Mesenchymal stem cell (in vitro differentiated cells and primary cell): Measurements from ENCODE around the gene FRZB.
A peak's percentile ranks its signal among the peaks of the same experiment; 100 is the strongest.

Experiments
- DNase-seq: peaks from one replicate; pipeline ENCODE4 v3.0.0-alpha.2; 2013
- H2AFZ ChIP-seq: one replicate; pipeline ENCODE4 v1.6.1; 2013; ENCODE audit warnings: low read depth, mild to moderate bottlenecking, control low read depth, inconsistent platforms, low read length, moderate library complexity
- H2AK5ac ChIP-seq: 2 replicates; pipeline ENCODE4 v1.6.1; 2013; ENCODE audit warnings: low read length, moderate library complexity, mild to moderate bottlenecking, inconsistent platforms; ENCODE audit not compliant: severe bottlenecking
- H2BK120ac ChIP-seq: one replicate; pipeline ENCODE4 v1.6.1; 2013; ENCODE audit warnings: low read depth, mild to moderate bottlenecking, inconsistent platforms, low read length, moderate library complexity
- H2BK12ac ChIP-seq, 2 experiments: one replicate each; pipeline ENCODE4 v1.6.1; 2013; ENCODE audit warnings: inconsistent platforms in 2 of 2, low read length in 2 of 2, mild to moderate bottlenecking in 2 of 2, moderate library complexity in 2 of 2, control low read depth in 1 of 2
- H2BK15ac ChIP-seq: one replicate; pipeline ENCODE4 v1.6.1; 2013; ENCODE audit warnings: mild to moderate bottlenecking, low read depth, inconsistent platforms; ENCODE audit not compliant: poor library complexity, severe bottlenecking
- H2BK5ac ChIP-seq: 2 replicates; pipeline ENCODE4 v1.6.1; 2013; ENCODE audit warnings: low read depth, mild to moderate bottlenecking, low read length, control low read depth, inconsistent platforms; ENCODE audit not compliant: poor library complexity, severe bottlenecking
- H3K14ac ChIP-seq, 2 experiments: one replicate each; pipeline ENCODE4 v1.6.1; 2013; ENCODE audit warnings: inconsistent platforms in 2 of 2, low read length in 2 of 2, control low read depth in 1 of 2, mild to moderate bottlenecking in 1 of 2, moderate library complexity in 1 of 2
- H3K18ac ChIP-seq, 2 experiments: one replicate each; pipeline ENCODE4 v1.6.1; 2013; ENCODE audit warnings: inconsistent platforms in 2 of 2, low read length in 2 of 2, control low read depth in 1 of 2, low read depth in 1 of 2, mild to moderate bottlenecking in 1 of 2
- H3K23ac ChIP-seq, 2 experiments: one replicate each; pipeline ENCODE4 v1.6.1; 2013; ENCODE audit warnings: inconsistent platforms in 2 of 2, low read length in 2 of 2, mild to moderate bottlenecking in 2 of 2, moderate library complexity in 2 of 2, control low read depth in 1 of 2
- H3K27ac ChIP-seq: 2 replicates; pipeline ENCODE4 v1.5.1; 2013; ENCODE audit warnings: mild to moderate bottlenecking, moderate library complexity, low read length, control low read depth, inconsistent platforms; ENCODE audit not compliant: poor library complexity, severe bottlenecking
- H3K27me3 ChIP-seq, 2 experiments: 2 replicates each; pipeline versions ENCODE4 v1.6.1 to v1.7.0; 2013; ENCODE audit warnings: low read length in 2 of 2, mild to moderate bottlenecking in 2 of 2, moderate library complexity in 2 of 2, control low read depth in 1 of 2, inconsistent platforms in 1 of 2; ENCODE audit not compliant: control insufficient read depth in 1 of 2, insufficient read depth in 1 of 2
- H3K36me3 ChIP-seq, 2 experiments: 2 replicates each; pipeline versions ENCODE4 v1.6.1 to v1.7.0; 2013; ENCODE audit warnings: low read length in 2 of 2, control low read depth in 1 of 2, inconsistent platforms in 1 of 2, low read depth in 1 of 2, mild to moderate bottlenecking in 1 of 2; ENCODE audit not compliant: insufficient read depth in 2 of 2, control insufficient read depth in 1 of 2
- H3K4ac ChIP-seq, 2 experiments: one replicate each; pipeline ENCODE4 v1.6.1; 2013; ENCODE audit warnings: inconsistent platforms in 2 of 2, low read length in 2 of 2, mild to moderate bottlenecking in 2 of 2, moderate library complexity in 2 of 2, control low read depth in 1 of 2, low read depth in 1 of 2
- H3K4me1 ChIP-seq: 2 replicates; pipeline ENCODE4 v1.6.1; 2013; ENCODE audit warnings: low read depth, low read length, control low read depth; ENCODE audit not compliant: control insufficient read depth, insufficient read depth
- H3K4me2 ChIP-seq: 2 replicates; pipeline ENCODE4 v1.6.1; 2013; ENCODE audit warnings: low read length, mild to moderate bottlenecking, inconsistent platforms; ENCODE audit not compliant: poor library complexity, severe bottlenecking
- H3K4me3 ChIP-seq, 2 experiments: 2 replicates each; pipeline versions ENCODE4 v1.5.1 to v1.7.0; 2013; ENCODE audit warnings: low read length in 2 of 2, mild to moderate bottlenecking in 2 of 2, control low read depth in 1 of 2, low read depth in 1 of 2; ENCODE audit not compliant: insufficient read depth in 1 of 2
- H3K79me1 ChIP-seq: replicated peaks from 2 replicates; pipeline ENCODE4 v1.6.1; 2013; ENCODE audit warnings: mild to moderate bottlenecking, control low read depth, low read length, inconsistent platforms; ENCODE audit not compliant: poor library complexity, severe bottlenecking
- H3K9ac ChIP-seq: 2 replicates; pipeline ENCODE4 v1.7.0; 2013; ENCODE audit warnings: mild to moderate bottlenecking, low read length, moderate library complexity
- H3K9me3 ChIP-seq: 2 replicates; pipeline ENCODE4 v1.7.0; 2013; ENCODE audit warnings: mild to moderate bottlenecking, low read length; ENCODE audit not compliant: control insufficient read depth
- H4K8ac ChIP-seq: one replicate; pipeline ENCODE4 v1.6.1; 2013; ENCODE audit warnings: inconsistent platforms, mild to moderate bottlenecking, low read length, moderate library complexity
- H4K91ac ChIP-seq: one replicate; pipeline ENCODE4 v1.6.1; 2013; ENCODE audit warnings: mild to moderate bottlenecking, low read length, inconsistent platforms
- WGBS: methylation state at CpG from one replicate; pipeline ENCODE4 v1.1.7; 2013; ENCODE audit warnings: mixed read lengths; 5-methylcytosine and 5-hydroxymethylcytosine counted together

Gene FRZB

DNA sequence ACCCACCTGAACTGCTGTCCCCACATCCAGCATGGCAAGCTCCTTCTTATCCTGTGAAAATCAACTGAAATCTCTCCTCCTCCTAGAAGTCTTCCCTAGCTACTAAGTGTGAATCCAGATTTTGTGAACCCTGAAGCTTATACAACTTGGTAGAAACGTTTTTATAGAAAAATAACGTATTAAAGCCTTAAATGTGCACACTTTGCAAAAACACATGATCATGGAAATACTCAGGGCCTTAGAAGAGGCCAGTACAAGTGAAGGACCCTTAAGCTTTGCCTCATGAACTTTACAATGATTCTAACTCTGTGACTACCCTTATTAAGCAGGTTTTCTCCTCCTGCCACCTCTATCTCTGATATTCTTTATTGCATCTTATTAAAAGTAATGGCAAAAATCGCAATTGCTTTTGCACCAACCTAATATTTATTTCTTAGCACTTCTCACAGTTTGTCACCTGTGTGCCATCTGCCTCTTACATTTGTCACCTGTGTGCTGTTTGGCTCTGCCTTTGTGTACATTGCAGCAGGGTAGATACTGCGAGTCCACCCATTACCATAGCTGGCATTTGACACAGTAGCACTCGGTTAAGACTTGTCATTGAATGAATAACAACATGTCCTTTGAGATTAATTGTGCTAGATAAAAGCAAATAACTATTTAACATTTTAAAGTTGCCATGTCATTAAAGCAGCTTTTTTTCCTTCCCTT, 42.2 kb downstream of the FRZB start:
- Histone ChIP-seq H3K27ac (no peak overlapping the region), H3K36me3 (no peaks in the 10 kb centered on the region), H3K4me2 (no peak overlapping the region), H2BK12ac (peak overlapping the region in 1 of 2 experiments; percentile 39), H4K91ac (no peak overlapping the region), H2BK120ac (no peak overlapping the region), H3K23ac (no peak overlapping the region), H2BK15ac (no peak overlapping the region), H2AFZ (no peak overlapping the region), H3K9me3 (no peaks in the 10 kb centered on the region), H2BK5ac (no peak overlapping the region), H3K9ac (no peak overlapping the region), H3K27me3 (no peaks in the 10 kb centered on the region), H3K79me1 (no peaks in the 10 kb centered on the region), H3K4me3 (no peak overlapping the region), H2AK5ac (no peak overlapping the region), H4K8ac (no peak overlapping the region), H3K14ac (no peak overlapping the region), H3K4ac (no peak overlapping the region), H3K18ac (no peak overlapping the region), H3K4me1 (no peaks in the 10 kb centered on the region)
- 84% methylated on average over 4 of the region's 5 CpGs for WGBS
- no peak for DNase-seq

DNA sequence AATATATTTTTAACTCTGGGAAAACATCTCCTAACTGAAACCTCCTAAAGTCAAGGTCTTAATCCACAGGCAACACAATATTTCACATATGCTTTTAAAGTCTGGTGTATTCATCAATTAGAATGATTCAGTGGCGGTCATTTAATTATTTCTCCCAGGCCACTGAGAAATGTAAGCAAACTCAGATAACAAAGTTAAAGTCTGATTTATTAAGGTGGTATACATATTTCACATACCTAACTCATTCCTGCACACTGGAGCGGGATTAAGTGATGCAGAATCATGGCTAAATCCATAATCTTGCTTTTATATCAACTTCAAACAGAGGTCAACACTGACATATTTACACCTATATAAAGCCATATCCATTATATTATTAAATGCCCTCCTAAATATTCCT, 43.7 kb downstream of the FRZB start:
- Histone ChIP-seq H2BK5ac (no peak overlapping the region), H3K18ac (no peak overlapping the region), H2AK5ac (no peak overlapping the region), H3K9ac (no peak overlapping the region), H2BK12ac (no peak overlapping the region), H2BK15ac (no peak overlapping the region), H3K14ac (no peak overlapping the region), H3K79me1 (no peaks in the 10 kb centered on the region), H3K27me3 (no peaks in the 10 kb centered on the region), H2AFZ (no peak overlapping the region), H3K23ac (no peak overlapping the region), H3K4me2 (no peak overlapping the region), H3K9me3 (no peaks in the 10 kb centered on the region), H3K4ac (no peak overlapping the region), H3K4me1 (no peaks in the 10 kb centered on the region), H4K8ac (no peak overlapping the region), H4K91ac (no peak overlapping the region), H2BK120ac (no peak overlapping the region), H3K27ac (no peak overlapping the region), H3K36me3 (no peaks in the 10 kb centered on the region), H3K4me3 (no peak overlapping the region)
- 89% methylated on average over 1 of the region's 2 CpGs for WGBS
- DNase-seq: no peak

DNA sequence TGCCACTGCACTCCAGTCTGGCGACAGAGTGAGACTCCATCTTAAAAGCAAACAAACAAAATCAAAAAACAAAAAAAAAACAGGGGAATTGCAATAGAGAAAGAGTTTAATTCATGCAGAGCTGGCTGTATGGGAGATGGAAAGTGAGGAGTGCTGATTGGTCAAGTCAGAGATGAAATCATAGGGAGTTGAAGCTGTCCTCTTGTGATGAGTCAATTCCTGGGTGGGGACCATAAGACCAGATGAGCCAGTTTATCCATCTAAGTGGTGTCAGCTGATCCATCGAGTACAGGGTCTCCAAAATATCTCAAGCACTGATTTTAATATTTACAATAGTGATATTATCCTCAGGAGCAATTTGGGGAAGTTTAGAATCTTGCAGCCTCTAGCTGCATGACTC, 45.3 kb downstream of the FRZB start:
- WGBS: no CpG with 5 or more reads among the region's 2 CpGs
- no peaks in the 10 kb centered on the region for H3K36me3 ChIP-seq
- H4K8ac ChIP-seq: no peak overlapping the region
- no peak overlapping the region for H2BK120ac ChIP-seq
- no peak overlapping the region for H3K18ac ChIP-seq
- no peak overlapping the region for H3K4me2 ChIP-seq
- H2AK5ac ChIP-seq: no peak overlapping the region
- no peak for DNase-seq
- H3K9ac ChIP-seq: no peak overlapping the region
- H3K23ac ChIP-seq: no peak overlapping the region
- H3K4me3 ChIP-seq: no peak overlapping the region
- H2AFZ ChIP-seq: no peak overlapping the region
- H4K91ac ChIP-seq: no peak overlapping the region
- no peaks in the 10 kb centered on the region for H3K79me1 ChIP-seq
- no peak overlapping the region for H2BK15ac ChIP-seq
- no peak overlapping the region for H3K27ac ChIP-seq
- no peak overlapping the region for H3K4ac ChIP-seq
- H3K9me3 ChIP-seq: no peaks in the 10 kb centered on the region
- no peaks in the 10 kb centered on the region for H3K4me1 ChIP-seq
- H2BK12ac ChIP-seq: no peak overlapping the region
- H2BK5ac ChIP-seq: no peak overlapping the region
- H3K14ac ChIP-seq: no peak overlapping the region
- no peaks in the 10 kb centered on the region for H3K27me3 ChIP-seq

DNA sequence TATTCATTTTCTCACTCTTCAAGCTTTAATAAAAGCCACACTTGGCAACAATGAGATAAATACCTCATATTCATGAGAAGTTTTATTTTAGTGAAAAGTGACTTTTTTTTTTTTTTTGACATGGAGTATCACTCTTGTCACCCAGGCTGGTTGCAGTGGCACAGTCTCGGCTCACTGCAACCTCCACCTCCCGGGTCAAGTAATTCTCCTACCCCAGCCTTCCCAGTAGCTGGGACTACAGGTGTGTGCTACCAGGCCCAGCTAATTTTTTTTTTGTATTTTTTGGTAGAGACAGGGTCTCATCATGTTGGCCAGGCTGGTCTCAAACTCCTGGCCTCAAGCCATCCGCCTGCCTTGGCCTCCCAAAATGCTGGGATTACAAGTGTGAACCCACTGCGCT, 47.0 kb downstream of the FRZB start:
- WGBS: 96% methylated on average over 4 of the region's 4 CpGs
- no peaks in the 10 kb centered on the region for H3K4me1 ChIP-seq
- no peak overlapping the region for H3K14ac ChIP-seq

More for the DNA sequence above, 47.0 kb downstream of the FRZB start:
- Histone ChIP-seq H3K23ac (no peak overlapping the region), H4K91ac (no peak overlapping the region), H3K18ac (no peak overlapping the region), H2BK5ac (no peak overlapping the region), H3K27ac (no peak overlapping the region), H2BK120ac (no peak overlapping the region), H3K9ac (no peak overlapping the region), H3K27me3 (peaks cover 0 to 3% of the 10 kb centered on the region in 2 experiments), H2BK12ac (no peak overlapping the region), H3K9me3 (no peaks in the 10 kb centered on the region), H3K4me3 (no peak overlapping the region), H2AFZ (no peak overlapping the region), H3K4me2 (no peak overlapping the region), H3K4ac (no peak overlapping the region), H3K36me3 (no peaks in the 10 kb centered on the region), H2BK15ac (no peak overlapping the region), H3K79me1 (no peaks in the 10 kb centered on the region), H4K8ac (no peak overlapping the region), H2AK5ac (no peak overlapping the region)
- DNase-seq: no peak
